Measurements from ENCODE around the gene DUSP5.

Gene DUSP5

DNA sequence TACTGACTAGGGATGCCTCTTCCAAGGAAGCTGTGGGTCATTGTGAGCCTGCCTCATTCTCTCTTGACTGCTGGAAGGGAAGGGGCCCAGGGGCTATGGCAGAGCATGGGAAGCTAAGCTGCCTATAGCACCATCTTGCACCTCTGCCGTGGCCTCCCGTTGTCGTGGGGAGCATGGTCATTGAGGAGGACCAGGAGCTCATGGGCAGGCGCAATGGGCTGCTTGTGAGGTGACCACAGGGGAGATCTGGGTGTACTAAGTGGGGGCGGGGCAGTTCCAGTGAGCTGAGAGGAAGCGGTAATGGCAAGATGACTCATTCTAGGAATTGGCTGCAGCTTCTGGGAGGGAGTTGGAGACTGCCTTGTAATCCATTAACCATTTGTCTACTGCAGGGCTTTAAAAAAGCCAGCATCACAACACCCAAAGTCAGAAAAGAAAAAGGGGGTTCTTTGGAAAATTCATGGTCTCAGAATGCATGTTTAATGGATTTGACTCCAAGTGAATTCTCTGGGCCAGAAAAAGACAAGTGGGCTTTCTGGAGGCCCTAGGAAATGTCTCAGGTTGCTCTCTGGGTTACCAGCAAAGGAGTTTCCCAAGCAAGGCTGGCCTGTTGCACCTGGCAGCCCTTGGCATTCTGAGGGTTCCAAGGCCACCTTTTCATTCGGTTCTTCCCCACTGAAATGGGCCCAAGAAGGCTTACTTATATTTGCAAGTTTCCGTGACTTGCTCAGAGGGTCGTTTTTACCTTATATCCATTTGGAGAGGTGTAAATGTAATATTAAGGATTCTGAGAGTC, 3.6 kb downstream of the DUSP5 start:
- no peak for DNase-seq

DNA sequence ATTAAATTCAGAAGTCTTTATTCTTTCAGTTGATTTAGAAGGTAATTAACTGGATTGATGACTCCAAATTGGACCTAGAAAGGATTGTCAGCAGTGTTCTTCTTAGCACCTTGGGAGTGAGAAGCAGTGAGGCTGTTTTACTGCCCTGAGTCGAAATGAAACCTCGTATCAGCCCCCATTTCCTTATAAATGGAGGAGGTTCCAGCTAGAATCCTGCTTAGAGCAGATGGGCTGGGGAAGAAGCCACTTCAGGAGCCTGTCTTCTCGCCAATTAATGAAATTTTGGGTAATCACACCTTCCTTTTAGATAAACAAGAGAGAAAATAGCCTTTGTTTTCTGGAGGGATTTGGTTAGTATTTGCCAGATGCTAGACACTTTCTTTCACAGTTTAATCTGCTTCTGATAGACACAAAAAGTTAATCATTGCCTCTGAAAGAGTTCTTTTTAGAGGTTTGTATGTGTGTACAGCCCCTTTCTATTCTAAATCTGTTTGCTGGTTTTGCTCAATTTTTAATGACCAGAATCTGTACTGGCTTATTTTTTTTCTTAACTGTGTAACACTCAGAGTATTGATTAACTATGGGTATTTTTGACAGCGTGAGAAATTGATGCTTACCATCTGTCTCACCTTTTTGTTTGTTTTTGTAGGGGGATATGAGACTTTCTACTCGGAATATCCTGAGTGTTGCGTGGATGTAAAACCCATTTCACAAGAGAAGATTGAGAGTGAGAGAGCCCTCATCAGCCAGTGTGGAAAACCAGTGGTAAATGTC, 4.6 kb downstream of the DUSP5 start:
- no peak for DNase-seq

DNA sequence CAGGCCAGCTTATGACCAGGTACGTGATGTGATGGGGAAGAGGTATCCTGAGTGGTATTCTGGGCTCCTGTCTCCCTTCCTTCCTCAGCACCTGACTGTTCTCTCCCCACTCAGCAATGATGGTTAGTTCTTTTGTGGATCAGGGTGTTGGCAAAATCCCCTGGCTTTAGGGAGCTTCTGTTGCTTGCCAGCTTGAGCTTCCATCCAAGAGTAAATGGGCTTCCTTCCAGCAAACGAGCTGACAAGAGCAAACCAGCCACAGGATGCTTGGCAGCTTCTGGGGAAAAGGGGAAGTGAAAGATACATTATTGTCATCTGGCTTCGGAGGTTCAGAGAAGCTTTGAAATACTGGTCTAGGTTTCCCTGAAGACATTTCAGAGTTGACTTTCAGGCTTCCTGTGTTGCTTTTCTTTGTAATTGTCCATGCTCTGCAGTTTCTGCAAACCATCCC, 5.2 kb downstream of the DUSP5 start:
- DNase-seq, result no peak

DNA sequence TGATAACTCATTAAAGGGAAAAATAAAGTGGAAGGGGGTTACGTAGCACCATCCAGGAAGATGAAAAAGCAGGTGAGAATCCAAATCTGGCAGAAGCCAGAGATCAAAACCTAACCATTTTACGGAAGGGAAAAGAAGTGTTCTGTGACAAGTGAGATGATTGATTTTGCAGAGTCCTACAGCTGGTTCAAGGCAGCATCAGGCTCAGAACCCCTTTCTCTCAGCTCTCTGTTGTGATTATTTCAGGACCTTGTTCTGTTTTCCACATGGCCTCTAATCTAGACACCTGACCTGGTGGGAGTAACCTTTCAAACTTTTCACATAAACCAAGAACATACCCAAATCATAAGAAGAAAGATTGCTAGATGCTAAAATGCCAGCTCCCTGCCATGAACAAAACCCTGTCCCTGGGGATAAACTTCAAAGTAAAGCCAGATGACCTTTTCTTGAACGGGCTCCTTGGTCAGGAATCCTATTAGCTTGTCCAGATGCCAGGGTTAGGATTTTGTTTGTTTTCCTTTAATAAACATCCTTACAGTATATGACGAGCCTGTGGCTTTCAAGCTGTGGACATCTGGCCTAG, 5.9 kb downstream of the DUSP5 start:
- DNase-seq, result no peak

DNA sequence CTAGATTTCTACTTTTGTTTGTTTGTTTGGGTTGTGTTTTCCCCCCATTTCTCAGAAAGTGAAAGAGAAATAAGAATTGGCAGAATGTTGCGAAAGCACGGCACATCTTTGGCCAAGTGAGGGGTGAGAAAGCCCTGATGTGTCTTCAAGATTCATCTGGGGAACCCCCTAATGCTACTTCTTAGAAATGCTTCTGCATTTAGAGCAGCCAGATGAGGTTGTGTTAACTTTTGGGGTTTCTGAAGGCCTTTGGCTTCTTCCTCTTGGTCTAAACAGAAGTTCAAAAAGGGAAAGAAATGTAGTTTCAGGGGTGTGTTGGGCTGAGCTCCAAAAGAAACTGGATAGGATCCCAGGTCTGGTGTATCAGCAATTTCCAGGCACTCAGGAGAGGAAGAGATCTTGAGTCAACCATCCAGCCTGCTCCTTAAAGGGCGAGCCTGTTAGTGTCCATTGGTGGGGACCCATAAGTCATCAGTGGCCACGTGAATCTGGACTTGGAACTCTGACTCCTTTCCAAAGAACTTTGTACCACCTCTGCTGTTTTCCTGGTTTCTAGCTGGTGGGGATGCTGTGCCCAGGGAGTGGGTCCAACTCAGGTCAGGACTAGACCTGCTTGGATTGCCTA, 6.5 kb downstream of the DUSP5 start:
- DNase-seq, result no peak

DNA sequence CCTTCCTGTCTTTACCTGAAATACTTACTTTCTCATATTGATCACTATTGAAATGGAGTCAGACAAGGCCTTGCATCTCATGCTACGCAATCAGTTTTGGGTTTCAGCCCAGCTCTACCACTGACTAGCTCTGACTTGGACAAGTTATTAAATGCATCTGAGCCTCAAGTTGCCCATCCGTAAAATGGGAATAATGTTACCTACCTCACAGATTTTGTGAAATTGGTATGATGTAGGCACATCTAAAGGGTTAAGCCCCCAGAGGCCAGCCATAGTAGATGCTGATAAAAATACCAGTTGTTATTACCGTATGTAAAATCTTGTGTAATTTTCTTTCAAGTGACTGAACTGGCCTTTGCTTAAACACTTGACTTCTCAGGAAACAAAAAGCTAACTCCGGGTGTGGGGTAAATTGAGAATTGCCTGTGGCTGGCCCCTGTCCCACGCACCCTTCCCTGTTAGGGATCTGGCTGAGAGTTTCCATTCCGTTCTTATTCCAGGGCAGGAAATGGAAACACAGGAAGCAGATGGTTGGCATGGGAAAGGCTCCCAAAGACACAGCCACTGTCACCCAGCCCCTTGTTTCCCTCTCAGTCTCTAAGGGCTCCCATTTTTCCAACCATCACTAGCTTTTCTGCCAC, 7.5 kb downstream of the DUSP5 start:
- no peak for DNase-seq

DNA sequence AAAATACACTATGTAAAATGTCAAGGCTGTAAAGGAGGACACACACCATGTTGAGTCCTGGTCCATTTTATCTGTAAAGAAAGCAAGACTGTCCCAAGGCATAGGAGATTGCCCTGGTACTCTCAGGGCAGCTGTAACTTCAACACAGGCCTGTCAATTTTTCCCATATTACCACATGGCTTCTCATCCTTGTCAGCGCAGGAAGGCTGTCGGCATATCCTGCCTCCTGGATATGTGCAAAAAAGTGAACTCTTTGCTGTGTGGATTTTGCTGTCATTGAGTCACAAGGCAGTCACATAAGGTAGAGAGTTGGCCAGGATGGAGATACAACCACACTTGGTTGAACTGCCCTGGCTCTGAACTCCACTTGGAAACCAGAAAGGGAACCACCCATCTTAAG, 8.7 kb downstream of the DUSP5 start:
- DNase-seq, result no peak

DNA sequence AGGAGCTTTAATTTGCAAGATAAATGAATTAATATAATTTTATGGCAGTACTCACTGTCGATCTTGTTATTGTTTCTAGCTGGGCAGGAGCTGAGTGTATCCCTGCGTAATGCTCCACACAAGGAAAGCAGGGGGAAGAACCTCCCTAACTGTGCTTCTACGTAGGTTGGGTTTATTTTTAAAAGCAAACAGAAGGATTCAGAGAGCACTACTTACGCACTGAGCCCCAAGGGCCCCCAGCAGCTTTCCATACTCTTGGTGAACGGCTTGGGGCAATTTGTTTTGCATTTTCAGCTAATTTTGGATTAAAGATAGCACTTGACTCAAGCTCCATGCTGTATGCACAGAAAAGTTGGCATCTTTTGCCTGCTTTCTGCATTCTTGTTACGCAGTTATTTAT, 9.6 kb downstream of the DUSP5 start:
- no peak for DNase-seq

DNA sequence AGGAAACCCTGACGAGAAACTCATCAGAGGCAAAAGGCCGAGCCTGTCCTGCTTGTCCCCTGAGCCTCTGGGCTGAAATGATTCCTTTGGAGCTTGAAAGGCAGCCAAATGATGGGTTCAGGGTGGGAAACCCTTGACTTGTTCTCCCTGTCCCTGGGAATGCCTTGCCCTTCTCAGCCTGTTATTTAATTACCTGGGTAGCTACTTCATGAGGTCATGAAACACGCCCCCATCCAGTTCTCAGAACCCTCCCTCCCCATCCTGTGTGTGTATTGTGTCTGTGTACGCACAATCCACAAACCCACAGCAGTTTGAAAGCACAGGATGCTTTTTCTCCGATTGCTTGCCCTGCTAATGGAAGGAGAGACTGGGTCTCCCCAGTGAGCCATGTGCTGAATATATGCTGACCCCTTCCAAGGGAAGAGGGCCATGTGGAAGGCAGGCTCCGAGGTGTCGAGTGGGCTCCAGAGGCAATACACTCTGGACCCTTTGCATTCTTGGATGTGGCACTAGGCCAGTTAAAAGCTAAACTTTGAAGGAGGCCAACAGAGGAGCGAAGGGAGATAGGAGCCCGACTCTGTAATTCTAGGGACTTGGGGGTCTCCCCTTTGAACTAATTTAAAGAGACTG, 10.6 kb downstream of the DUSP5 start:
- no peak for DNase-seq

DNA sequence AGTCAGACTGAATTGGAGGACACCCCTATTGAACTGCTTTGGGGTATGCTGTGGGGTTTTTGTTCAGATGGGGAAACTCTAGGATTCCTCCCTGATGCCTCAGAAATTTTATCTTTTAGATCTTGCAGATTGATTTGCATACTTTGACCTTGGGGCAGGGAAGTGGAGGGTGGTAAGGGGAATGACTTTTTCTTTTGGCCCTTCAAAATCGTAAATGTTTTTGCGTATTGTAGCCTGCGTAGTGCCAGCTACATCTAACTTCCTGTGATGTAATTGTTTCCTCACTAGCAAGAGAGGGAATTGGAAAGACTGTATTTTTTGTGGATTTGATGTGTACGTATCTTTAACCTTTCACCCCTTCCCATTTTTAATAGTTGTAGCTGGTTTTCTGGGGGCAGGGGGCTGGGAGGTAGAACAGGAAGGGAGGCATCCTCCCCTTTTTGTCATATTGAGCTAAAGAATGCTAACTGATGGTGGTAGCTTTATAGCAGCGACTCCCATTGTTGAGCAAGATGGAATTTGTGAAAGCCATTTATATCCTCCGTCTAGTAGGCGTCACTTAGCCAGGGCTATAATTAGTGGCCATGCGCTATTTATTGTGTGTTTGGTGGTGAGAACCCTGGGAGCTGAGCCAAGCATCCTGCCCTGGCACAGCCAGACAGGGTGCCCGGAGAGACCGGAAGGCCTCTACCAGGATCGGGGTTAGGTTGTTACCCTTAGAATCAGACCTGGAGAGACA, 11.3 kb downstream of the DUSP5 start:
- DNase-seq, result no peak

DNA sequence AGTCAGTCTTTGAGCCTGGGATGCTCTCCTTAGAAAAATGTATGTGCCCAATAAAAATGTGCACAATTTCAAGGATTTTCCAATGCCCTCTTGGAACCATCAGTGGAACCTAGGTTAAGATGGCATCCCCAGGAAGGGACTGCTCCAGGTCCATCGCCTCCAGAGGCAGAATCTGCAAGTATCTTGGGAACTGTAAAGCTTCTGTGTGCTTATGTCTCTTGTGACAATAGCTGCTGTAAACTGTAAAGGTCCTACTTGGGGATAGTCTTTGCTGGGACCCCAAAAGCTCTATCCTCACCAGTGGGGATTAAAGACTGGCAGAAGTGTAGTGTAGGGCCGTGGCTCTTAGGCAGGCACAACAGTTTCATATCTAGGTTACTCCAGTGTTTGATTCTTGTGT, 11.9 kb downstream of the DUSP5 start:
- DNase-seq, result no peak

DNA sequence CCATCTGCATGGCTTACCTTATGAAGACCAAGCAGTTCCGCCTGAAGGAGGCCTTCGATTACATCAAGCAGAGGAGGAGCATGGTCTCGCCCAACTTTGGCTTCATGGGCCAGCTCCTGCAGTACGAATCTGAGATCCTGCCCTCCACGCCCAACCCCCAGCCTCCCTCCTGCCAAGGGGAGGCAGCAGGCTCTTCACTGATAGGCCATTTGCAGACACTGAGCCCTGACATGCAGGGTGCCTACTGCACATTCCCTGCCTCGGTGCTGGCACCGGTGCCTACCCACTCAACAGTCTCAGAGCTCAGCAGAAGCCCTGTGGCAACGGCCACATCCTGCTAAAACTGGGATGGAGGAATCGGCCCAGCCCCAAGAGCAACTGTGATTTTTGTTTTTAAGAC, 12.4 kb downstream of the DUSP5 start:
- DNase-seq, result no peak

DNA sequence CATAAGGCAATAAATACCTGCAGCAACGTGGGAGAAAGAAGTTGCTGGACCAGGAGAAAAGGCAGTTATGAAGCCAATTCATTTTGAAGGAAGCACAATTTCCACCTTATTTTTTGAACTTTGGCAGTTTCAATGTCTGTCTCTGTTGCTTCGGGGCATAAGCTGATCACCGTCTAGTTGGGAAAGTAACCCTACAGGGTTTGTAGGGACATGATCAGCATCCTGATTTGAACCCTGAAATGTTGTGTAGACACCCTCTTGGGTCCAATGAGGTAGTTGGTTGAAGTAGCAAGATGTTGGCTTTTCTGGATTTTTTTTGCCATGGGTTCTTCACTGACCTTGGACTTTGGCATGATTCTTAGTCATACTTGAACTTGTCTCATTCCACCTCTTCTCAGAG, 13.0 kb downstream of the DUSP5 start:
- no peak for DNase-seq

DNA sequence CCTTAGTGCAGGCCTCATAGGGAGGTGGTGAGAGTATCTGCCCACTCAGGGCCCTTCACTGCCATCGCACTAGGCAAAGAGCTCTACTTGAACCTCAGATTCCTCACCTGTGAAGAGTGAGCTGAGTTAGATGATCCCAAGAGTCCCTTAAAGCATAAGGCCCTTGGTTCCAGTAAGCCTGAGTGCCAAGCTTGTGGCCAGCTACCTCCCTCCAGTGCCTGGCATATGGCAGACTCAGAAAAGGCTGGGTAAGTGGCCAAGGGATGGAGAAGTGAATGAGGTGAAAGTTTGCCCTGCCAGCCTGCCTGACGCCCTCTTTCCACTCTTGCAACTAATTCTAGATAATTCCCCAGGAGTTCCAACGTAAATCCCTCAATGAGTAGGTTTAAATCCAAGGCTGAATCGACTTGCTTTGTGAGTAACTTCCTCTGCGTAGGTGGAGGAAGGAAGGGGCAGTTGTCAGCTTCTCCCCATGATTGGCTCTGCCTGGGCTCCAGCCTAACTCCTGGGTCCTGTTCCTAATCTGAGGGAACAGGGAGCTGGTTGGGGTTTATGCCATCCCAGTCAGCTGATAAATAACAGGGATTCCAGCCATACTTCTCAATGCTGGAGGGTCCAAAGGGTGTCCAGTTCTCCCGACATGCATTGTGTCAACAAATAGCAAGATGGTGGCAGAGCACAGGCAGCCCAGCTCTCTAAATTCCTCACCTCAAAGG, 14.2 kb downstream of the DUSP5 start:
- DNase-seq, result no peak

DNA sequence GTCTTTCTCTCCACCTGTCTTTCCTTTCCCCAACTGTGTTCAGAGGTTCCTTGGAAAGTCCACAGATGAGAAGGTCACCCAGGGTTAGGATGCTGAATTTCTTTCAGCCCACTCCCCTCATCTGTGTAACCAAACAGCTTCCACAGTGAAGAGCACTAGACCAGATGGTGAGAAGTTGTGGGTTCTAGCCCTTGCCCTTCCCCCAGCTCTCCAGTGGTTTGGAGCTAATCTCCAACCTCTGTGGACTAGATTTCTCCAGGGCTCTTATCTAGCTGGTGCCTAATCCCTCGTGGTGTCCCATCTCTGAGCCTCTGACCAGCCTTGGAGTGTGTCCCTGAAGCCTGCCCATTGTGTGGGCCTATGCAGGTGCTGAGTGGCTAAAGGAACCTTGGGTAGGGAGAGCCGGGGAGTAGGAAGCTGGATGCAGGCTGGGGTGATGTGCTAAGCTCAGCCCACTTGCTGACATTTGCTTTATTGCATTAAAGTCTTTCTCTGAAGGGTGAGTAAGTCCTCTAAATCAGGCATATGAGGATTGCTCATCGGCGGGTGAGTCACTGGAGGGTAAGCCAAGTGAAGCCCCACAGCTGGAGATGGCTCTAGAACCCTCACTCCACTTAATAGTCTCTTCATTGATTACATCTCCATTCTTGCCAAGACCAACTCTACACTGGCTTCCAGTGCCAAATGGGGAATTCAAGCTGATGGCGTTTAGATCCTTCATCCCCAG, 14.9 kb downstream of the DUSP5 start:
- DNase-seq, result no peak

DNA sequence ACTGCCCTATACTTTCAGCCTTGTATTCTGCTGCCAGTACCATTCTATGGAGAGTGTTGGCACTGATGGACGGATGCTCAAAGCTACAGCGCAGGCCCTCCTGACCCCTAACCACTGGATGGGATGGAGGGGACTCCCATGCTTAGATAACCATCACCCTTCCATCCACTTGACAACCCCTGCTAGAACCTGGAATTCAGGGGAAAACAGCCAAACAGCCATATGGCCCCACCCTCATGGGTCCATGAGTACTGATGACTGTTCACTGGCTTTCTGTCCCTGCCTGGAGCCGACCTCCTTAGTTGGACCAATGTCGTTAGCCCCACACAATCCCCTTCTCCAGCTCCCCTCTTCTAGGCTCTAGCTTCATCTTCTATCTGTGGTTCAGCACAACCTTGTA, 16.2 kb downstream of the DUSP5 start:
- DNase-seq, result no peak

DNA sequence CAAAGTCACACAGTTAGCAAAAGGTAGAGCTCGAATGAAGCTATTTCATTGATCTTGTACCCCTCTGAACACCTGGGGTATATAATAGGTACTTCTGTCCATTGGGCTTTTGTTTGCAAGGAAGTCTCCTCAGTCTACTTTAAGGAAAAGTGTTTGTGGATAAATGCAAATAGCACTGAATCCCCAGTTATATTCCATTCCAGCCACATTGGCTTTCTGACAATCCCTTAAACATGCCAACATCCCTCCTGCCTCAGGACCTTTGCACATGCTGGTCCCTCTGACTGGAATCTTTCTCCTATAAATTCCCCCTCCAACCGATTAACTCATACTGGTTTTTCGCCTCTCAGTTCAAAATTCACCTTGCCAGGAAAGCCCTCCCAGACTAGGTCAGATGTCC, 17.1 kb downstream of the DUSP5 start:
- DNase-seq, result no peak

DNA sequence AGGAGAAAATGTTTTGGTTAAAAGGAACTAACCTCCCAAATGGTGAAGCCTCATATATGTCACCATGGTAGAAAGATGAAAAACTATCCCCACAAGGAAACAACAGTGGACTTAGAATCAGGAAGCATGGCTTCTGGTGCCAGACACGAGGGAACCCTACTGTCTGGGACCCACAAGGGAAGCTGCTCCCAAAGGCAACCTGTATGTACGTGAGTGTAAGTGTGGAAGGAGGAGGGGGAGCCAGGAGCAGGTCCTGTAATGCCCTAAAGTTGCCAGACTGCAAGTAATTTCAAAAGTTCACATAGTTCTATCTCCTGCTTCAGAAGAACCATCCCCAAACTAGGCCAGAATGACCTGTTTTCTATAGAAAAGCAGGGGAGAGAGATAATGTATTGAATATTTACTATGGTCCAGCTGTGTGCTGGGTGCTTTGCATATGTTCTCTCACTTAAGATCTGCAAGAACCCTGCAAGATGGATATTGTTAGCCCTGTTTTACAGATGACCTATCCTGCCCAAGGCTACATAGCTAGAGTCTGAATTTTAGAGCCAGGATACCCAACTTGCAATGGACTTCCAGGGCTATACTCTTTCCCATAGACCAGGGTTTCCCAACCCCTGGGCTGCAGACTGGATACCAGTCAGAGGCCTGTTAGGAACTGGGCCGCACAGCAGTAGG, 19.2 kb downstream of the DUSP5 start:
- no peak for DNase-seq

DNA sequence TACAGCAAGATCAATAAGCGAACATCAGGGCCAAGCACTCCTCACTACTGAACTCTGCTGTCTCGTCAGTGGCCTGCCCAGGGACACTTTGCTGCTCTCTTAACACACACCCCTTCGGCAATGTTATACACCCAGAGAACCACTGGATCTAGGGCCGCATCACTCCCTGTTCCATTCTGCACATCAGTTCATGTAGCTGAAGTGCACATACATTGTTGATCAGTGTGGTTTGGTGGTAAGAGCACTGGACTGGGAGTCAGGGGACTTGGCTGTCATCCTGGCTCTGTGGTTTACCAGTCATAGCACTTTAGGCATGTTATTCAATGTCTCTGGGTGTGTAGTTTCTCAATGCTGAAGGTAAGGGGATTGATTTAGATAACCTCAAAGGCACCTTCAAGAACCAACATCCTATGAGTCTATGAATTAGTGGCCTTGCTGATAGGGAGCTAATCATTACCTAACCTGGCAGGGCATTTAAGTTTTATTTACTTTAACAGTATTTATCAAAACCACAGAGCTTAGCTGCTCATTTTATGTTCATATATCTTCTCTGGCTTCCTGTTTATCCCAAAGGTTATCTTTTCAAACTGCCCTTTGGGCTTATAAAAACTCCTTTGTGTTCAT, 24.8 kb downstream of the DUSP5 start:
- no peak for DNase-seq
